SK-N-MC (cell line): ENCODE data around the gene CALR.

Source experiments
- EZH2 ChIP-seq: fragments of 200-600 bp; sonication (generic); IDR thresholded peaks from one replicate; pipeline ENCODE4 v1.6.1; 2017; ENCODE audit warnings: antibody characterized with exemption
- POLR2AphosphoS5 ChIP-seq: IDR thresholded peaks from 2 replicates; pipeline ENCODE4 v1.6.1; 2012; ENCODE audit warnings: mild to moderate bottlenecking, low read depth, low read length, borderline replicate concordance

DNA sequence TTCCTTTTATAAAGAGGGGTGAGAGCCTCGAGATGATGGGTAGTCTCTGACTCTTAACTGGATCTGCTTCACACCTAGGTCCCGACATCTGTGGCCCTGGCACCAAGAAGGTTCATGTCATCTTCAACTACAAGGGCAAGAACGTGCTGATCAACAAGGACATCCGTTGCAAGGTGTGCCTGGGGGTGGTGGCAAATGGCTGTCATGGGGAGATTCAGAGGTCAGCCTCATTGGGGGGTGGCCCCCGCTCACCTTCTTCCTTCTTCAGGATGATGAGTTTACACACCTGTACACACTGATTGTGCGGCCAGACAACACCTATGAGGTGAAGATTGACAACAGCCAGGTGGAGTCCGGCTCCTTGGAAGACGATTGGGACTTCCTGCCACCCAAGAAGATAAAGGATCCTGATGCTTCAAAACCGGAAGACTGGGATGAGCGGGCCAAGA, 1.6 kb downstream of the CALR start:
- no peak; the same call in 1 of the 2 replicates for TF ChIP-seq POLR2AphosphoS5
- no peak for TF ChIP-seq EZH2
